Measurements from ENCODE around the gene GSTCD. TPM values are rescaled to one million over a fixed set of nuclear protein-coding genes. Genes with fewer than 3 reads are reported as not detected.
A peak's percentile ranks its signal among the peaks of the same experiment; 100 is the strongest.
"Not testable (repeated sequence)": the region's sequence is repeated elsewhere in the genome, so short reads cannot be mapped to it uniquely, and the experiment has no call there.

Gene GSTCD
- total RNA-seq, 2 donors from 2014 or later, result 10.0 to 20.8 TPM

- intact Hi-C loops (cut with DNase I), result no loop called here
- H3K27ac ChIP-seq, result no peak overlapping the region
- H3K27me3 ChIP-seq (replicated peaks; ENCODE audit: insufficient read depth), result no peaks in the 10 kb centered on the region
- no peak for DNase-seq (ENCODE audit: low spot score)
- TF ChIP-seq, protein P1, sequence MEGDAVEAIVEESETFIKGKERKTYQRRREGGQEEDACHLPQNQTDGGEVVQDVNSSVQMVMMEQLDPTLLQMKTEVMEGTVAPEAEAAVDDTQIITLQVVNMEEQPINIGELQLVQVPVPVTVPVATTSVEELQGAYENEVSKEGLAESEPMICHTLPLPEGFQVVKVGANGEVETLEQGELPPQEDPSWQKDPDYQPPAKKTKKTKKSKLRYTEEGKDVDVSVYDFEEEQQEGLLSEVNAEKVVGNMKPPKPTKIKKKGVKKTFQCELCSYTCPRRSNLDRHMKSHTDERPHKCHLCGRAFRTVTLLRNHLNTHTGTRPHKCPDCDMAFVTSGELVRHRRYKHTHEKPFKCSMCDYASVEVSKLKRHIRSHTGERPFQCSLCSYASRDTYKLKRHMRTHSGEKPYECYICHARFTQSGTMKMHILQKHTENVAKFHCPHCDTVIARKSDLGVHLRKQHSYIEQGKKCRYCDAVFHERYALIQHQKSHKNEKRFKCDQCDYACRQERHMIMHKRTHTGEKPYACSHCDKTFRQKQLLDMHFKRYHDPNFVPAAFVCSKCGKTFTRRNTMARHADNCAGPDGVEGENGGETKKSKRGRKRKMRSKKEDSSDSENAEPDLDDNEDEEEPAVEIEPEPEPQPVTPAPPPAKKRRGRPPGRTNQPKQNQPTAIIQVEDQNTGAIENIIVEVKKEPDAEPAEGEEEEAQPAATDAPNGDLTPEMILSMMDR (IDR thresholded peaks at IDR 0.05), result no peak
- TF ChIP-seq POLR2A (IDR thresholded peaks at IDR 0.05), result no peak
- no peak for TF ChIP-seq POLR2AphosphoS5 (IDR thresholded peaks at IDR 0.05)
- H3K4me1 ChIP-seq (replicated peaks), result no peaks in the 10 kb centered on the region
- 56% methylated on average over 2 of the region's 2 CpGs for WGBS
- no peaks in the 10 kb centered on the region for H3K36me3 ChIP-seq
- no peak overlapping the region for H3K4me3 ChIP-seq
- no peaks in the 10 kb centered on the region for H3K9me3 ChIP-seq
Measured at GRCh38 chr4:105679186-105679585, 29.4 kb upstream of the GSTCD start.

- Histone ChIP-seq H3K9me3 (no peaks in the 10 kb centered on the region), H3K4me1 (replicated peaks) (no peaks in the 10 kb centered on the region), H3K27me3 (replicated peaks; ENCODE audit: insufficient read depth) (no peaks in the 10 kb centered on the region), H3K4me3 (no peak overlapping the region), H3K36me3 (no peaks in the 10 kb centered on the region), H3K27ac (peak overlapping the region; percentile 16 to 72)
- intact Hi-C loops (cut with DNase I), result no loop called here
- peak; percentile 91 for DNase-seq (ENCODE audit: low spot score)
- TF ChIP-seq, protein P1 (IDR thresholded peaks at IDR 0.05), result no peak
- peak; percentile 84 for TF ChIP-seq POLR2AphosphoS5 (IDR thresholded peaks at IDR 0.05)
- TF ChIP-seq POLR2A (IDR thresholded peaks at IDR 0.05), result no peak
- WGBS, result 45% methylated on average over 4 of the region's 4 CpGs
Measured at GRCh38 chr4:105683038-105683437, 25.5 kb upstream of the GSTCD start.

DNA sequence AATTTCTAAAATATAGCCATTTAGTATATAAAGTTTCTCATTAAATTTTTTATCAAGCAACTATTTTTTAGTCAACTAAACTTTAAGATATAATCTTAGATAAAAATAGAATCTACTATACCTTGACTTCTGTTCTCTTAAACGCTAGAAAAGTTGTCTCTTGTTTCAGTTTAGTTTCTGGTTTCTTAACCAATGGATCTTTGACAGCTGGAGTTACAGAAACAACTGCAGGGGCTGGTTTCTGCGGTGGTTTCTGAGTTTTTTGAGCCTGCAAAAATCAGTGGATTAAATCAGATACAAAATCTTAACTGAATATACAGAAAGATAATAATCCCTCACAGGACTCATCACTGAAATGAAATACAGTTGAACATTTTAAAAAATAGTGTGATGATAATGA lies 22.0 kb upstream of the GSTCD start:
- Histone ChIP-seq H3K27ac (no peak overlapping the region), H3K36me3 (no peaks in the 10 kb centered on the region), H3K4me1 (replicated peaks) (no peaks in the 10 kb centered on the region), H3K27me3 (replicated peaks; ENCODE audit: insufficient read depth) (no peaks in the 10 kb centered on the region), H3K9me3 (no peaks in the 10 kb centered on the region), H3K4me3 (no peak overlapping the region)
- no peak for DNase-seq (ENCODE audit: low spot score)
- intact Hi-C loops (cut with DNase I), result no loop called here
- TF ChIP-seq, protein P1 (IDR thresholded peaks at IDR 0.05), result no peak
- TF ChIP-seq POLR2AphosphoS5 (IDR thresholded peaks at IDR 0.05), result no peak
- TF ChIP-seq POLR2A (IDR thresholded peaks at IDR 0.05), result no peak
- whole genome bisulfite sequencing, result 94% methylated on average over 2 of the region's 2 CpGs

- 95% methylated on average over 5 of the region's 5 CpGs for WGBS
- not testable (repeated sequence) for DNase-seq (ENCODE audit: low spot score)
Measured at GRCh38 chr4:105694812-105695211, 13.8 kb upstream of the GSTCD start.

DNA sequence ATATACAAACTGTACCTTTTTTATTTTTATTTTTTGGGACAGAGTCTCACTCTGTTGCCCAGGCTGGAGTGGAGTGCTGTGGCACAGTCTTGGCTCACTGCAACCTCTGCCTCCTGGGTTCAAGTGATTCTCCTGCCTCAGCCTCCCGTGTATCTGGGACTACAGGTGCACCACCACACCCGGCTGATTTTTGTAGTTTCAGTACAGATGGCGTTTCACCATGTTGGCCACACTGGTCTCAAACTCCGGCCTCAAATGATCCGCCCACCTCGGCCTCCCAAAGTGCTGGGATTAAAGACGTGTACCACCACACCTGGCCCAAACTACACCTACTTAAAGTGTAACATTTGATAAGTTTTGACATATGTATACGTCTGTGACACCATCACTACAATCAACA lies 12.8 kb upstream of the GSTCD start:
- DNase-seq (ENCODE audit: low spot score); intact Hi-C loops (cut with DNase I); H3K4me1 ChIP-seq (replicated peaks); H3K9me3 ChIP-seq; H3K36me3 ChIP-seq; H3K4me3 ChIP-seq; H3K27me3 ChIP-seq (replicated peaks; ENCODE audit: insufficient read depth); H3K27ac ChIP-seq: not testable (repeated sequence)
- 96% methylated on average over 8 of the region's 8 CpGs for WGBS

More at GRCh38 chr4:105694812-105695211, 13.8 kb upstream of the GSTCD start:
- intact Hi-C loops (cut with DNase I); H3K4me3 ChIP-seq; H3K27me3 ChIP-seq (replicated peaks; ENCODE audit: insufficient read depth); H3K27ac ChIP-seq; H3K9me3 ChIP-seq; H3K4me1 ChIP-seq (replicated peaks); H3K36me3 ChIP-seq: not testable (repeated sequence)

GRCh38 chr4:105698607-105699006 lies 10.0 kb upstream of the GSTCD start:
- 77% methylated on average over 2 of the region's 2 CpGs for WGBS
- TF ChIP-seq POLR2AphosphoS5 (IDR thresholded peaks at IDR 0.05), result no peak
- TF ChIP-seq, protein P1 (IDR thresholded peaks at IDR 0.05), result no peak
- TF ChIP-seq POLR2A (IDR thresholded peaks at IDR 0.05), result no peak
- H3K4me1 ChIP-seq (replicated peaks), result no peaks in the 10 kb centered on the region
- H3K4me3 ChIP-seq, result no peak overlapping the region
- H3K27ac ChIP-seq, result no peak overlapping the region
- intact Hi-C loops (cut with DNase I), result no loop called here
- no peak for DNase-seq (ENCODE audit: low spot score)
- H3K27me3 ChIP-seq (replicated peaks; ENCODE audit: insufficient read depth), result no peaks in the 10 kb centered on the region
- H3K9me3 ChIP-seq, result no peaks in the 10 kb centered on the region
- no peaks in the 10 kb centered on the region for H3K36me3 ChIP-seq

Data from prostate gland (tissue), 2 donors.